Mucosa of rectum (tissue), 2 donors: ENCODE measurements around the gene USP12.
A peak's percentile ranks its signal among the peaks of the same experiment; 100 is the strongest.
"Not testable (repeated sequence)": the region's sequence is repeated elsewhere in the genome, so short reads cannot be mapped to it uniquely, and the experiment has no call there.

Experiments used
- H3K27ac ChIP-seq, 2 donors: one replicate each; pipeline ENCODE4 v1.7.0; 2013; ENCODE audit warnings: inconsistent platforms in 2 of 2, low read depth in 2 of 2, low read length in 2 of 2
- H3K27me3 ChIP-seq, 2 donors: one replicate each; pipeline ENCODE4 v1.7.0; 2013; ENCODE audit warnings: low read length in 2 of 2; ENCODE audit not compliant: control insufficient read depth in 2 of 2, insufficient read depth in 2 of 2
- H3K36me3 ChIP-seq, 2 donors: one replicate each; pipeline ENCODE4 v1.7.0; 2013; ENCODE audit warnings: low read length in 2 of 2; ENCODE audit not compliant: control insufficient read depth in 2 of 2, insufficient read depth in 2 of 2
- H3K4me1 ChIP-seq, 2 donors: one replicate each; pipeline ENCODE4 v1.7.0; 2013; ENCODE audit warnings: low read length in 2 of 2, mild to moderate bottlenecking in 1 of 2; ENCODE audit not compliant: control insufficient read depth in 2 of 2, insufficient read depth in 2 of 2
- H3K4me3 ChIP-seq, 2 donors: one replicate each; pipeline ENCODE4 v1.7.0; 2013; ENCODE audit warnings: low read length in 2 of 2
- H3K9ac ChIP-seq, 2 donors: one replicate each; pipeline ENCODE4 v1.7.0; 2013; ENCODE audit warnings: low read length in 2 of 2, low read depth in 1 of 2, mild to moderate bottlenecking in 1 of 2
- H3K9me3 ChIP-seq, 2 donors: one replicate each; pipeline ENCODE4 v1.7.0; 2013; ENCODE audit warnings: low read length in 2 of 2; ENCODE audit not compliant: control insufficient read depth in 2 of 2
- donor health status: healthy.
- donor health status: Normal muscosa, but diverticular disease.

The USP12 gene

DNA sequence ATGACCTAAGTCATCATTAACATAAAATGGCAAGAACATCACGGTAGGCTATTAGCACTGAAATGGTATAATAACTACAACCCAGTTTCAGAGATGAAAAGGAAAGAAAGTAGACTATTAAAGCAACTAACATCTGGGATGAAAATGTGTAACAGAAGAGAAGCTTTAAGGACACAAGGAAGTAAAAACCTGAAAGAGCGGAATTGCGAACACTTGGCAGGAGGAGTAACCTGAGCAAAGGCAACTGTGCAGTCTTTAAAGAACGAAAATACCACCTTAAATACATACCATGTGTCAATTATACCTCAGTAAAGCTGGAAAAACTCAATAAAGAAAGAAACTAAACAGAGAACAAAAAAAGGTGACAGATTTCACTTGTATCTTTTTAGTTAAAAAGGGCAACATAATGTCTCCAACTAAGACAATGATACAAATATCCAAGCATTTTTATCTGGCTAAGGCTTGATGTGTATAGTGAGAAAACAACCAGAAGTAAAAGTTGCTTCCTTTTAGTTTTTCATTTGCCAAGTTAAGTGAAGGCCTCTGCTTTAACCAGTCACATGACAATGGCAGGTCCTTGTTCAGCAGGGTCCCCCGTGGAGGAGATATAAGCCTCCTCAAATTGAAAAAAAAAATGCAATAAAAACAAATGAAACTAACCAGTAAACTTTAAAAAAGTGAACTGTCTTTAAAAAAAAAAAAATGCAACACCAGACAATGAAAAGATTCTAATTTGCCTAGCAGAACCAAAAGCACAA, 11.6 kb downstream of the USP12 start:
- Histone ChIP-seq H3K9ac (no peak overlapping the region), H3K9me3 (no peaks in the 10 kb centered on the region), H3K4me1 (peaks cover 0 to 4% of the 10 kb centered on the region in 2 donors), H3K4me3 (no peak overlapping the region), H3K27ac (no peak overlapping the region), H3K27me3 (no peaks in the 10 kb centered on the region), H3K36me3 (no peaks in the 10 kb centered on the region)

DNA sequence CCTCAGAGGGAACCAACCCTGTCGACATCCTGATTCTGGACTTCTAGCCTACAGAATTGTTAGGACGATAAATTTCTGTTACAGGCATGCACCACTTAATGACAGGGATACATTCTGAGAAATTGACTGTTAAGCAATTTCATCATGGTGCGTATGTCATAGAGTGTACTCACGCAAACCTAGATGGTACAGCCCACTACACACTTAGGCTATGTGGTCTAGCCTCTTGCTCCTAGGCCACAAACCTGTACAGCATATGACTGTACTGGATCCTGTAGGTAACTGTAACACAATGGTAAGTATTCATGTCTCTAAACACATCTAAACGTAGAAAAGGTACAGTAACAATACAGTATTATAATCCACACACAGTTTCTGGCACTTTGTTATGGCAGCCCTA, 13.3 kb downstream of the USP12 start:
- Histone ChIP-seq H3K27ac (no peak overlapping the region), H3K27me3 (no peaks in the 10 kb centered on the region), H3K9ac (no peak overlapping the region), H3K36me3 (no peaks in the 10 kb centered on the region), H3K4me3 (no peak overlapping the region), H3K9me3 (no peaks in the 10 kb centered on the region), H3K4me1 (peaks cover 0 to 5% of the 10 kb centered on the region in 2 donors)

DNA sequence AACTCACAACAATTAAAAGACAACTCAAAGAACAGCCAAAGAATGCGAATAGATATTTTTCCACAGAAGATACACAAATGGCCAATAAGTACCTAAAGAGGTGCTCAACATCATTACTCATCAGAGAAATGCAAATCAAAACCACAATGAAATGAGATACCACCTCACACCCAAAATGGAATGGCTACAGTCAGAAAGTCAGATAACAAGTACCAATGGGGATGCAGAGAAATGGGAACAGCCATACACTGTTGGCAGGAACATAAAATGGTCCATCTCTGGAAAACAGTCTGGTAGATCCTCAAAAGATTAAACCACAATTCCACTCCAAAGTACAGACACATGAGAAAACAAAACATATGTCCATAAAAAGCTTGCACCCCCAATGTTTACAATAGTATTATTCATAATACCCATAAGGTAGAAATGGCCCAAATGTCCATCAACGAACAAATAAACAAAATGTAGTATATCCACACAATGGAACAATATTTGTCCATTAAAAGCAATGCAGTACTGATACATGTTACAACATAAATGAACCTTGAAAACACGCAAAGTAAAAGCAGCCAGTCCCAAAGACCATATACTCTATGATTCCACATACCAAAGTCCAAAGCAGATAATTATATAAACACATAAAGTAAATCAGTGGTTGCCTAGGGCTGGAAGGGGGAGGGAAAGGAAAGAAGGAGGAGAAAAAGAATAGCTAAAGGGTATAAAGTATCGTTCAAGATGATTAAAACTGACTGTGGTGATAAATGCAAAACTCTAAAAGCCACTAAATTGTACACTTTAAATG, 19.6 kb downstream of the USP12 start:
- peak overlapping the region; percentile 23 to 57 for H3K27ac ChIP-seq
- no peaks in the 10 kb centered on the region for H3K36me3 ChIP-seq
- peak overlapping the region in 1 of 2 donors; percentile 20 for H3K4me3 ChIP-seq
- no peak overlapping the region for H3K9ac ChIP-seq
- no peaks in the 10 kb centered on the region for H3K27me3 ChIP-seq
- peaks cover 12 to 16% of the 10 kb centered on the region in 2 donors for H3K4me1 ChIP-seq
- no peaks in the 10 kb centered on the region for H3K9me3 ChIP-seq

DNA sequence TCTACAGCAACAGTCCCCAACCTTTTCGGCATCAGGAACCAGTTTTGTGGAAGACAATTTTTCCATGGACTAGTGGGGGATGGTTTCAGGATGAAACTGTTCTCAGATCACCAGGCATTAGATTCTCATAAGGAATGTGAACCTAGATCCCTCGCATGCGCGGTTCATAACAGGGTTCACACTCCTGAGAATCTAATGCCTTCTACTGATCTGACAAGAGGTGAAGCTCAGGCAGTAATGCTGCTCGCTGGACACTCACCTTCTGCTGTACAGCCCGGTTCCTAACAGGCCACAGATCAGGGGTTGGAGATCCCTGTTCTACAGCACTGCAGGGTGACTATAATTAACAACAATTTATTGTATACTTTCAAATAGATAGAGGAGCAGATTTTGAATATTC, 21.9 kb downstream of the USP12 start:
- Histone ChIP-seq H3K9me3 (no peaks in the 10 kb centered on the region), H3K36me3 (no peaks in the 10 kb centered on the region), H3K4me1 (peaks cover 14% of the 10 kb centered on the region in 2 donors), H3K9ac (no peak overlapping the region), H3K27ac (no peak overlapping the region), H3K4me3 (no peak overlapping the region), H3K27me3 (no peaks in the 10 kb centered on the region)

DNA sequence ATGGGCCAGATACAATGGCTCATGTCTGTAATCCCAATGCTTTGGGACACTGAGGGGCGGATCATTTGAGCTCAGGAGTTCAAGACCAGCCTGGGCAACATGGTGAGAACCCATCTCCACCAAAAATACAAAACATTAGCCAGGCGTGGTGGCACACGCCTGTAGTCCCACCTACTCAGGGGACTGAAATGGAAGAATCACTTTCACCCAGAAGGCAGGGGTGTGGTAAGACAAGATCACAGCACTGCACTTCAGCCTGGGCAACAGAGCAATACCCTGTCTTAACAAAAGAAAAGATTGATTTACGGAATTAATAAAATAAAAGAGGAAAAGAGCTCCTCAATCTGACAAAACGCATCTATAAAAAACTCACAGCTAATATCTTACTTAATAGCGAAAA, 22.7 kb downstream of the USP12 start:
- no peak overlapping the region for H3K27ac ChIP-seq
- H3K27me3 ChIP-seq, result no peaks in the 10 kb centered on the region
- H3K4me3 ChIP-seq, result no peak overlapping the region
- H3K4me1 ChIP-seq, result peaks cover 12 to 14% of the 10 kb centered on the region in 2 donors
- H3K9ac ChIP-seq, result no peak overlapping the region
- H3K9me3 ChIP-seq, result no peaks in the 10 kb centered on the region
- H3K36me3 ChIP-seq, result no peaks in the 10 kb centered on the region

DNA sequence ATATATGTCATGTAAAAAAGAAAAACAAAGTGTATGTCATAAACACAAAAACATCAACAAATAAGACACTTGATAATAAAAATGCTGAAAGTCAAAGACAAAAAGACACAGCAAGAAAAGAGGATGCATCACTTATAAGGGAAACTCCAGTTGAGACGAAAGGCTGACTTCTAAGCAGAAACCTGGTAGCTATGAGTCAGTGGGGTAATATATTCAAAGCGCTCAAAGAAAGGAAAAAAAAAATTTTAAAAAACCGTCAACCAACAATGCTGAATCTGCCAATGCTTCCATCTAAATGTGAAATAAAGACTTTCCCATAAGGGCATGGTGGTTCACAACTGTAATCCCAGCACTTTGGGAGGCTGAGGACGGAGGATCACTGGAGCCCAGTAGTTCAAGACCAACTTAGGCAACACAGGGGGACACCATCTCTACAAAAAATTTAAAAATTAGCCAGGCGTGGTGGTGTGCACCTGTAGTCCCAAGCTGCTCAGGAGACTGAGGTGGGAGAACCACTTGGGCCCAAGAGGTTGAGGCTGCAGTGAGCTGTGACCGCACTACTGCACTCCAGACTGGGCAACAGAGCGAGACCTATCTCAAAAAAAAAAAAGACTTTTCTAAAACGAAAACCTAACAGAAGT, 24.0 kb downstream of the USP12 start:
- H3K4me1 ChIP-seq, result peaks cover 11 to 14% of the 10 kb centered on the region in 2 donors
- H3K9me3 ChIP-seq, result no peaks in the 10 kb centered on the region
- H3K4me3 ChIP-seq, result no peak overlapping the region

DNA sequence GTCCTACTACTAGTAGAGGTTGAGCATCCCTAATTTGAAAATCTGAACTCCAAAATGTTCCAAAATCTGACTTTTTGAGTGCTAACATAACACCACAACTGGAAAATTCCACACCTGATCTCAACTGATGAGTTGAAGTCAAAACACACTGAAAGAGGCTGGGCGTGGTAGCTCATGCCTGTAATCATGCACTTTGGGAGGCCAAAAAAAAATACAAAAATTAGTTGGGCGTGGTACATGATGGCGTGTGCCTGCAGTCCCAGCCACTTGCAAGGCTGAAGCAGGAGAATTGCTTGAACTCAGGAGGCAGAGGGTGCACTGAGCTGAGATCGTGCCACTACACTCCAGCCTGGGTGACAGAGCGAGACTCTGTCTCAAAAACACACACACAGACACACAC, 29.9 kb downstream of the USP12 start:
- Histone ChIP-seq H3K27ac (no peak overlapping the region), H3K9ac (no peak overlapping the region), H3K9me3 (no peaks in the 10 kb centered on the region), H3K4me3 (no peak overlapping the region), H3K36me3 (no peaks in the 10 kb centered on the region), H3K27me3 (no peaks in the 10 kb centered on the region), H3K4me1 (peaks cover 0 to 2% of the 10 kb centered on the region in 2 donors)

More for the DNA sequence above, 24.0 kb downstream of the USP12 start:
- no peaks in the 10 kb centered on the region for H3K27me3 ChIP-seq
- H3K36me3 ChIP-seq, result no peaks in the 10 kb centered on the region
- H3K27ac ChIP-seq, result peak overlapping the region in 1 of 2 donors; percentile 12
- no peak overlapping the region for H3K9ac ChIP-seq

DNA sequence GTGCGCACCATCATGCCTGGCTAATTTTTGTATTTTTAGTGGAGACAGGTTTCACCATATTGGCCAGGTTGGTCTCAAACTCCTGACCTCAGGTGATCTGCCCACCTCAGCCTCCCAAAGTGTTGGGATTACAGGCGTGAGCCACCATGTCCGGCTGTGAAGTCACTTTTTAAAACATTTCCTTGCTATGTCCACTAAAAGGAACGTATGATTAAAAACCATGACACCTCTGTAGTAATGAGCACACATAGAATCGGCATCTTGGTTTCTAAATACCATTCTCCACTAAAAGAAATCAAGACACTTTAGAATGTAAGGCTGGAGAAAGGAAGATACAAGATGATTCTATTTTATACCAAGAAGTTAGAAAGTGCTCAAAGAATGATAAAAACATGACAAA, 30.5 kb downstream of the USP12 start:
- H3K27ac ChIP-seq, H3K9ac ChIP-seq, H3K27me3 ChIP-seq, H3K36me3 ChIP-seq, H3K4me1 ChIP-seq, H3K4me3 ChIP-seq, H3K9me3 ChIP-seq: not testable (repeated sequence)

DNA sequence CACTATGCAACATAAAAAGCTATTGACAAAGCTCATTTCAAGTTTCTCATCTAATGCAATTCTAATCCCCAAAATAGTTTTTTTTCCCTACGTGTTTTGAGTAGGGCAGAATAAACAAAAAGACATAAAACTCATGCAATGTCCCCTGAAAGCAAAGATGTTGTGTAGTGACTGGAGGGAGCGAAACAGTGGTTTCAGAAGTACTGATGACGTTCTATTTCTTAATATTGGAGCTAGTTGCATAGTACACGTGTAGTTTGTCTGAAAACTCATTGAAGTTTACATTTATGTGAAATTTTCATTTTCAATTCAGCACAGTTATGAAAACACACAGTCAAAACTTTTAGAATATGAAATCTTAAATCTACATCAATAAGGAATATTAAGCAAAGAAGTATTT, 31.6 kb downstream of the USP12 start:
- Histone ChIP-seq H3K4me1 (no peaks in the 10 kb centered on the region), H3K27ac (no peak overlapping the region), H3K4me3 (no peak overlapping the region), H3K36me3 (no peaks in the 10 kb centered on the region), H3K27me3 (no peaks in the 10 kb centered on the region), H3K9ac (no peak overlapping the region), H3K9me3 (no peaks in the 10 kb centered on the region)

DNA sequence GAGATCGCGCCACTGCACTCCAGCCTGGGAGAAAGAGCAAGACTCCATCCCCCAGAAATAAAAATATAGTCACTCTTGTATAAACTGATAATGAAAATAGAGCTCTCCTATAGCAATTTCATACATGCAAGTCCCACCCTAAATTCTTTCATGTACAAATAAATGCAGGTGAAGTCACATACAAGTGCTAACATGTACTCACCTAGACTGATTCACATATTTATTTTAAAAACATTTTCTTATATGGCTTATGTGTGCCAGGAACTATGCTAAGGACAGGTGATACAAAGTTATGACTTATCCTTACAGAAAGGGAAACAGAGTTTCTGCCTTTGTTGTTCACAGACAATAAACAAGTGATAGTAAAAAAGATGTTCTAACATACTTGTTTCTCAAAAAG, 32.0 kb downstream of the USP12 start:
- H3K27me3 ChIP-seq, result no peaks in the 10 kb centered on the region
- H3K36me3 ChIP-seq, result no peaks in the 10 kb centered on the region
- no peak overlapping the region for H3K4me3 ChIP-seq
- H3K27ac ChIP-seq, result no peak overlapping the region
- H3K4me1 ChIP-seq, result no peaks in the 10 kb centered on the region
- H3K9me3 ChIP-seq, result no peaks in the 10 kb centered on the region
- no peak overlapping the region for H3K9ac ChIP-seq
